Daoy (cell line): Measurements from ENCODE around the gene OR13C5. TPM values are rescaled to one million over a fixed set of nuclear protein-coding genes. Genes with fewer than 3 reads are reported as not detected.

Experiments used
- DNase-seq: peaks from one replicate; pipeline ENCODE4 v3.0.0-alpha.2; 2015; ENCODE audit warnings: low read depth
- total RNA-seq: library from RNA; depleted of rRNA; stranded (reverse); fragments of >200 nt; shearing (Covaris generic); gene quantifications from 2 replicates; pipeline ENCODE4 v1.2.3, GENCODE V29; 2014; rRNA removed

Gene OR13C5
- total RNA-seq, 1 experiment from 2014 or later, result not detected

GRCh38 chr9:104553261-104553660 is 46.0 kb downstream of the OR13C5 start:
- DNase-seq, result peak; percentile 3

Other genes starting within 250 kb of the OR13C5 start
- not detected in 2 replicates for gene OR13F1, start 95.2 kb downstream of the OR13C5 start, total RNA-seq
- not detected in 2 replicates for gene OR13C4, start 72.2 kb downstream of the OR13C5 start, total RNA-seq
- not detected in 2 replicates for gene OR13C3, start 62.6 kb downstream of the OR13C5 start, total RNA-seq
- not detected in 2 replicates for gene OR13C8, start 30.2 kb downstream of the OR13C5 start, total RNA-seq
- not detected in 2 replicates for gene OR13C2, start 6.2 kb upstream of the OR13C5 start, total RNA-seq
- gene OR13C9, start 18.8 kb upstream of the OR13C5 start, total RNA-seq, result not detected in 2 replicates
- gene OR13D1, start 95.1 kb upstream of the OR13C5 start, total RNA-seq, result not detected in 2 replicates
- 19.1 and 20.7 TPM in 2 replicates for gene NIPSNAP3A, start 148.3 kb upstream of the OR13C5 start, total RNA-seq
- 0.06 TPM in 1 of 2 replicates, not detected in the other for gene NIPSNAP3B, start 164.7 kb upstream of the OR13C5 start, total RNA-seq